ENCODE results near the gene PPP6R1.
A peak's percentile ranks its signal among the peaks of the same experiment; 100 is the strongest.

Gene PPP6R1, protein sequence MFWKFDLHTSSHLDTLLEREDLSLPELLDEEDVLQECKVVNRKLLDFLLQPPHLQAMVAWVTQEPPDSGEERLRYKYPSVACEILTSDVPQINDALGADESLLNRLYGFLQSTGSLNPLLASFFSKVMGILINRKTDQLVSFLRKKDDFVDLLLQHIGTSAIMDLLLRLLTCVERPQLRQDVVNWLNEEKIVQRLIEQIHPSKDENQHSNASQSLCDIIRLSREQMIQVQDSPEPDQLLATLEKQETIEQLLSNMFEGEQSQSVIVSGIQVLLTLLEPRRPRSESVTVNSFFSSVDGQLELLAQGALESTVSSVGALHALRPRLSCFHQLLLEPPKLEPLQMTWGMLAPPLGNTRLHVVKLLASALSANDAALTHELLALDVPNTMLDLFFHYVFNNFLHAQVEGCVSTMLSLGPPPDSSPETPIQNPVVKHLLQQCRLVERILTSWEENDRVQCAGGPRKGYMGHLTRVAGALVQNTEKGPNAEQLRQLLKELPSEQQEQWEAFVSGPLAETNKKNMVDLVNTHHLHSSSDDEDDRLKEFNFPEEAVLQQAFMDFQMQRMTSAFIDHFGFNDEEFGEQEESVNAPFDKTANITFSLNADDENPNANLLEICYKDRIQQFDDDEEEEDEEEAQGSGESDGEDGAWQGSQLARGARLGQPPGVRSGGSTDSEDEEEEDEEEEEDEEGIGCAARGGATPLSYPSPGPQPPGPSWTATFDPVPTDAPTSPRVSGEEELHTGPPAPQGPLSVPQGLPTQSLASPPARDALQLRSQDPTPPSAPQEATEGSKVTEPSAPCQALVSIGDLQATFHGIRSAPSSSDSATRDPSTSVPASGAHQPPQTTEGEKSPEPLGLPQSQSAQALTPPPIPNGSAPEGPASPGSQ

DNA sequence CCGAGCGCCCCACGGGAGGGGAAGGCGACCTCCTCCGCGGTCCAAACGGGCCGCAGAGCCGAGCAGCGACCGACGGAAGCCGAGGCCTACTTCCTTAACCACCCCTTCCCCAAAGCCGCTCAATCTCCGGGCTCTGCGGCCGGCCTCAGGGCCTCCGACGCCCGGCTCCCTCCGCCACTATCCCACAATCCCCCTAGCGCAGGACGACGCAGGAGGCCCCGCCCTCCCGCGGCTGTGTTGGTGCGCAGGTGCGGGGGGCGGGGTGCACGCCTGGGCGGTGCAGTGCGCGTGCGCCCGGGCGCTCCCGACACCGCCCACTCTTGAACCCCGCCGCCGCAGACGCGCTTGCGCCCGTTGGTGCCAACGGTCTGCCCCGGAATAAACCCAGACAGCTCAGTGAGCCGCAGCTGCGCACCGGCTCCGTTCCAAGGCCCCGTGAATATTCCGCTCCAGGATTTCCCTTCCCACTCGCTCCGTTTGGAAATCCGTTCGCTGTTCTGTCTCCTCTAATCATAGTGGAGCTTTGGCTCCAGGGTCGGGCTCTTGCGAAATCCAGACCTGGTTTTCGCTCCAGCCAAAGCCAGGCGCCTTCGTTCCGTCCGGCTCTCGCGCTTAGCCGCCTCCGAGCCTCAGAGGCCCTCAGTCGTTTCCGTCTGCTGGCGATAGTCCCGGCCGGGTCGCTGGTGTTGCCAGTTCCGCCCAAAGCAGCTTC lies at the start of gene PPP6R1:
TSS of gene PPP6R1 (minus strand) at position 190 of the 712 bp plus-strand sequence. CDS start 11,914 bp downstream, outside the sequence.
- DNase-seq, result peak; percentile 97 to 98 (median 98)

- no peak for DNase-seq
Measured at GRCh38 chr19:55308281-55308680, 49.5 kb upstream of the PPP6R1 start.

DNA sequence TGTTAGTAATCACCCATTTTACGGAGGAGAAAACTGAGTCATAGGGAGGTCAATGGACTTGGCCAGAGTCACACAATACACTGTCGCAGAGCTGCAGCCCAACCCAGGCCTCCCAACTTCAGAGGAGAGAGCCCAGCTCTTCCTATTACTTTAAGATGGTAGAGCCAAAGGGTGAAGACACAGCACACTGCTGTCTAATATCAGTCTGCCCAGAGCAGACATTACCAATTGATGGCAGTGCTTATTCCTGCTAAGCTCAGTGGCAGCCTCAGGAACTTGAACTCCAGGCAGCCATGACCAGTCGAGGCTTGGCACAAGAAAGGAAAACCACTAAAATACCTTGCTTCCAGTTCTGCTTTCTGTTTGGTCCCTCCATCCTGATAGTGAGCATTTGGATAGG lies 47.9 kb upstream of the PPP6R1 start:
- no peak for DNase-seq

- DNase-seq, result no peak
Measured at GRCh38 chr19:55305983-55306562, 47.3 kb upstream of the PPP6R1 start.

- DNase-seq, result peak; percentile 52 to 71 (median 65)
Measured at GRCh38 chr19:55305491-55305890, 46.7 kb upstream of the PPP6R1 start.

DNA sequence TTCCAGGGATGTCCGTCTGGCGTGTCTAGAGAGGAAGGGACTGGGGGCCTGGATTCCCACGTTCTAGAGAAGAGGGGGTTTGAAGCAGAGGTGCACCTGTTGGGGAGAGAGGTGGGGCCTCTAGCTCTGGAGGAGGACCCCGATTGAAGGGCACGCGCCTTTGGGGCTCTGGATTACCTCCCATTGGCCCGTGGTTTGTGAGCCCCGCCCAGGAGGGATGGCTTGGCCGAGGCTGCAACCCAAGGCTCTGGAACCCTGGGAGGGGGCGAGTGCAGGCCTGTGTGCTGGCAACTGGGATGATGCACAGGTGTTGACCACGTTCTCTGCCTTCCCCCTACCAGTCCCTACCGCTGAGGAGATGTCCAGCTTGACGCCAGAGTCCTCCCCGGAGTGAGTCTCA lies 46.2 kb upstream of the PPP6R1 start:
- no peak for DNase-seq

DNA sequence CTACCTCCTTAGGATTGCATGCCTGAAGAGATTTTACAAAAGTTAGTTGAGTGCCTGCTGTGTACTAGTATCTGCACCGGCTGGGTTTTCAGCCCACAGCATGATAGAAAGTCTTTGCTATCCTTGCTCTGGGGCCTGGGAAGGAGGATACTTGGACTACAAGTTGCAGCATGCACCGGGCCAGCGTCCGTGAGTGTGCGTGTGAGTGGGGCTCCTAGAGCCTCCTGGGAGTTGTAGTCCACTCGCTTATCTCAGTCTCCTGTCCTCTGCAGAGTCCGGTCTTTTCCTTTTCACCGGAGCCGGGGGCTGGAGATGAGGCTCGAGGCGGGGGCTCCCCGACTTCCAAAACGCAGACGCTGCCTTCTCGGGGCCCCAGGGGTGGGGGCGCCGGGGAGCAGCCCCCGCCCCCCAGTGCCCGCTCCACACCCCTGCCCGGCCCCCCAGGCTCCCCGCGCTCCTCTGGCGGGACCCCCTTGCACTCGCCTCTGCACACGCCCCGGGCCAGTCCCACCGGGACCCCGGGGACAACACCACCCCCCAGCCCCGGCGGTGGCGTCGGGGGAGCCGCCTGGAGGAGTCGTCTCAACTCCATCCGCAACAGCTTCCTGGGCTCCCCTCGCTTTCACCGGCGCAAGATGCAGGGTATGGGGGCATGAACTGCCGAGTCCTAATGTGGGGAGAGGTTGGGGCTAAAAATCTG lies 45.6 kb upstream of the PPP6R1 start:
- DNase-seq, result peak in 1 of 3 donors; percentile 30

- DNase-seq, result no peak
Measured at GRCh38 chr19:55303477-55303876, 44.7 kb upstream of the PPP6R1 start.

- no peak for DNase-seq
Measured at GRCh38 chr19:55302318-55302703, 43.5 kb upstream of the PPP6R1 start.

DNA sequence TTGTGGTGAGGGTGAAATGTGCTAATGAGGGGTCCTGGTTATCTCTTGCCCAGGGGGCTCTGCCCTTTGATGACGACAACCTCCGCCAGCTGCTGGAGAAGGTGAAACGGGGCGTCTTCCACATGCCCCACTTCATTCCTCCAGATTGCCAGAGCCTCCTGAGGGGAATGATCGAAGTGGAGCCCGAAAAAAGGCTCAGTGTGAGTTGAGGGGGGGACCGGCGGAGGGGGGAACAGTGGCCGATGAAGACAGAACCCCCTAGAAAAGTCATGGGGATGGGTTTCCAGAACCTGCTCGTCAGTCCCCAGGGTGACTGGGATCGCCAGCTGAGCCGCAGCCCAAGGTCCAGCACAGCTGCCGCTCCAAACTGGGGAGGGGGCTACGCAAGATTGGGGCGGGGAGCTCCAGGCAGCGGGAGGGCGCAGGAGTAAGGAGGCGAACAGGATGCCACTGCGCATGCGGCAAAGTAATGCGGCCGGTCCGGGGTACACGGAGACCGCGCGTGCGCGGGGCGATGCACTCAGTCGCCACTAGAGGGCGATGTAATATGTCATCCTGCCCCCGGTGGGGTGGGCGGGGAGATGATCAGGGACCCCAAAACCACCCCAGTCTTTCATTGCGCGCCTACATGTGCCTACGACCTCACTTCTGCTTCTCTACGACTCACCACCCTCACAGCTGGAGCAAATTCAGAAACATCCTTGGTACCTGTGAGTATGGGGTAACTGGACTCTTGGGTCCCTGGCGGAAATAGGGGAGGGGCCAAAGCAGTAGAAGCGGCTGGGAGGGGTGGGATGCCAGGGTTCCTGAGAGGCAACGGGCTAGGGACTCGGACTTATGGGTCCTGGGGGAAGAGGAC lies 42.9 kb upstream of the PPP6R1 start:
- peak; percentile 91 to 95 (median 94) for DNase-seq

DNA sequence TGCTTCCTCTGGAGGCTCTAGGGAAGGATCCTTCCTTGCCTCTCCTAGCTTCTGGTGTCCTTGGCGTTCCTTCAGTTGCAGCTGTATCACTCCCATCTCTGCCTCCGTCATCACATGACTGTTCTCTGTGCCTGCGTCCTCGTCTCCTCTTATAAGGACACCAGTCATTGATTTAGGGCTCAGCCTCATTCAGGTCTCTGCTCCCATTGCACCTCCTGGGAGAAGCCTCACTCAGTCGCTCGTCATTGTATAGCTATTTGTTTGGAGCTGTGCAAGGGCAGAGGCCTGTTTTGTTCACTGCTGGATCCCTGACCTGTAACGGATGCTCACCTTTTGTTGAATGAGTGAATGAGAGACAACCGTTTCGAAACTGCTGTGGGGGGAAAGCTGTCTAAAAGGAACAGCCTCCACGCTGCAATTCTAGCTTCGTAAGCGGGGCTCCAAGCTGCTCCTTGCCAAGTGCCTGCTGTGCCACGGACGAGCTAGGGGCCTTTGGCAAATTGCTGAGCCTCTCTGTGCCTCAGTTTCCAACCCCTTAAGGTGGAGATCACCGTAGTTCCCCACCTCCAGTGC lies 42.2 kb upstream of the PPP6R1 start:
- no peak for DNase-seq

DNA sequence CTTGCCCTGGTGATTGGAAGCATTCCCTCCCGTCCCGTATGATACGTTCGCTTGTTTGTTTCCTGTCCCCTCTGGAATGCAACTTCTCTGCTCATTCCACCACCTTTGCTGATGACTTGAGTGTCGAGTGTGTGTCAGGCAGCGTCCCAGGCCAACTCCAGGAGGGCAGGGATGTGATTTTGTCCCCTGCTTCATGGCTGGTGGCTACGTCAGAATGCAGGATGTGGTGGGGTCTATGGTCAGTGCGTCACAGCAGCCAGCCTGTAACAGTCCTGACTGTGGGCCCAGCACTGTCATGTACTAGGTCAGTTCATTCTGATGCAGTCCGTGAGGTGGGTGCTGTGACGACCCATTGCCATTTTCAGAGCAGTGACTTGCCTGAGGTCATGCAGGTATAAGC lies 41.2 kb upstream of the PPP6R1 start:
- DNase-seq, result no peak

GRCh38 chr19:55297267-55297666 lies 38.5 kb upstream of the PPP6R1 start:
- DNase-seq, result no peak

- DNase-seq, result no peak
Measured at GRCh38 chr19:55289117-55289796, 30.4 kb upstream of the PPP6R1 start.

GRCh38 chr19:55287361-55288079 lies 28.7 kb upstream of the PPP6R1 start:
- no peak for DNase-seq

GRCh38 chr19:55285229-55285890 lies 26.5 kb upstream of the PPP6R1 start:
- DNase-seq, result no peak

DNA sequence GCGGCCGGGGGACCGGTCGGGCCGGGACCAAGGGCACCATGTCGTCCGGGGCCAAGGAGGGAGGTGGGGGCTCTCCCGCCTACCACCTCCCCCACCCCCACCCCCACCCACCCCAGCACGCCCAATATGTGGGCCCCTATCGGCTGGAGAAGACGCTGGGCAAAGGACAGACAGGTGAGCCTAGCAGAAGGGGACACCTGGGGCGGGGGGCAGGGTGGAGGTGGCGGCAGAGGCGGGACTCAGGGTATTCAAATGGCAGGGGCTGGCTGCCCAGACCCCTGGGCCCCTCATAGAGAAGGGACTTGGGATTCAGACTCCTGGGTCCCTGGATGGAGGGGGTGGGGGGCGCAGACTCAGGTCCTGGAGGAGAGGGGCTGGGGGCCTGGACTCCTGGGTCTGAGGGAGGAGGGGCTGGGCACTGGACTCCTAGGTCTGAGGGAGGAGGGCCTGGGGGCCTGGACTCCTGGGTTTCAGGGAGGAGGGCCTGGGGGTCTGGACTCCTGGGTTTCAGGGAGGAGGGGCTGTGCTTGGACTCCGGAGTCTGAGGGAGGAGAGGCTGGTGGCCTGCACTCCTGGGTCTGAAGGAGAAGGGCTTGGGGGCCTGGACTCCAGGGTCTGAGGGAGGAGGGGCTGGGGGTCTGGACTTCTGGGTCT lies 25.7 kb upstream of the PPP6R1 start:
- no peak for DNase-seq
